Measurements from ENCODE around the gene RBM3.
A peak's percentile ranks its signal among the peaks of the same experiment; 100 is the strongest.

The RBM3 gene

DNA sequence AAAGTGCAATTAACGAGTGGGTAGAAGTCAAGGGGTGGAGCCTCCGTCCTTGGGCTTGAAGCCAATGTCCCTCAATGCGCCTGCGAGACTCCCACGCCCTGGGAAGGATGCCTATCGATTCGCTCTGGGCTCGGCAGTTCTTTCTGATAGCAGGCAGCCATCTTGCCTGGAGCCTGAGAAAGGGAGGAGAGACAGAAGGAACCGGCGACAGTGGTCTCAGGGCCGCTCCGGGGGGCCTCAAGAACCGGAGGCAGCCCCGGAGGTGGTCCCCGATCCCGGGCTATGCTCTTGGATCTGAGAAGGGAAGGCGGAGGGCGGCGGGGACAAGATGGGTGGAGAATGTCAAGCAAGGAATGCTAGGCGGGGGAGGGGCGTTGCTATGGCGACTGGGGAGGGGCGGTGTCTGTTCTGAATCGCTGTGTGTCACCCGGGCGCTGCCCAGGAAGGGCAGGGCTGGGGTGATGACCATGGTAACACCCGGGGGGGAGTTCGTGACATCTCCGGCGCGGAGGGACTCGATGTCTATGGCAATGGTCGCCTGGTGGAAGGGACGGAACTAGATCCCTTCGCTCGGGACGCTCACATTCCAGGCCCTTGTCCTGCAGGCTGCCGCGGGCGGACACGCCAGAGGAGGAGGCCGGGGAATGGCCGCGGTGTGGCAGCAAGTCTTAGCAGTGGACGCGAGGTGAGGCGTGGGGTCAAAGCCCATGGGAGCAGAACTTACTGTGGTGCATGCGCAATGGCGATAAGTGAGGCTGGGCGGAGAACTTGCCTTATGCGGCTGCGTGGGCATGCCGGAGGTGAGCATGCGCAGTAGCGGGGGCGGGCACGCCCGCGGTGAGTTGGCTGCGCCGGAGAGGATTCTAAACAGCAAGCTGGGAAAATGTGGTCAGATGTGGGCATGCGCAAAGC lies 23.3 kb downstream of the RBM3 start, which contains the start of gene WDR13 (continued):
- TF ChIP-seq YY2 (tag by site-specific recombination; IDR thresholded peaks at IDR 0.05) (peak; percentile 69), KLF10 (tag by site-specific recombination; IDR thresholded peaks at IDR 0.05) (peak; percentile 77), ZFP3 (tag by site-specific recombination; IDR thresholded peaks at IDR 0.05; ENCODE audit: low read depth) (no peak), ZNF24 (tag by site-specific recombination; IDR thresholded peaks at IDR 0.05) (peak; percentile 16; the same call in 1 of the 2 replicates), ZNF530 (tag by site-specific recombination; IDR thresholded peaks at IDR 0.05; ENCODE audit: low read depth) (no peak), ZBTB21 (tag by site-specific recombination; IDR thresholded peaks at IDR 0.05) (peak; percentile 18; the same call in 1 of the 2 replicates), OSR2 (tag by site-specific recombination; IDR thresholded peaks at IDR 0.05) (no peak), ZFHX2 (tag by site-specific recombination; conservative IDR thresholded peaks at IDR 0.05) (peak; percentile 90), PRDM1 (tag by site-specific recombination; IDR thresholded peaks at IDR 0.05) (no peak), ZNF248 (tag by site-specific recombination; IDR thresholded peaks at IDR 0.05) (no peak), KLF7 (tag by site-specific recombination; IDR thresholded peaks at IDR 0.05; ENCODE audit: borderline replicate concordance) (peak; percentile 79; the same call in 1 of the 2 replicates), ZXDB (tag by site-specific recombination; IDR thresholded peaks at IDR 0.05) (peak; percentile 62), ZNF629 (tag by site-specific recombination; IDR thresholded peaks at IDR 0.05) (peak; percentile 66), ZNF654 (tag by site-specific recombination; IDR thresholded peaks at IDR 0.05; ENCODE audit: low read depth) (no peak), SALL2 (tag by site-specific recombination; IDR thresholded peaks at IDR 0.05; ENCODE audit: borderline replicate concordance) (no peak), ZNF366 (tag by site-specific recombination; conservative IDR thresholded peaks at IDR 0.05) (peak; percentile 96), ZNF155 (tag by site-specific recombination; IDR thresholded peaks at IDR 0.05) (no peak)
- TF ChIP-seq, protein P1, sequence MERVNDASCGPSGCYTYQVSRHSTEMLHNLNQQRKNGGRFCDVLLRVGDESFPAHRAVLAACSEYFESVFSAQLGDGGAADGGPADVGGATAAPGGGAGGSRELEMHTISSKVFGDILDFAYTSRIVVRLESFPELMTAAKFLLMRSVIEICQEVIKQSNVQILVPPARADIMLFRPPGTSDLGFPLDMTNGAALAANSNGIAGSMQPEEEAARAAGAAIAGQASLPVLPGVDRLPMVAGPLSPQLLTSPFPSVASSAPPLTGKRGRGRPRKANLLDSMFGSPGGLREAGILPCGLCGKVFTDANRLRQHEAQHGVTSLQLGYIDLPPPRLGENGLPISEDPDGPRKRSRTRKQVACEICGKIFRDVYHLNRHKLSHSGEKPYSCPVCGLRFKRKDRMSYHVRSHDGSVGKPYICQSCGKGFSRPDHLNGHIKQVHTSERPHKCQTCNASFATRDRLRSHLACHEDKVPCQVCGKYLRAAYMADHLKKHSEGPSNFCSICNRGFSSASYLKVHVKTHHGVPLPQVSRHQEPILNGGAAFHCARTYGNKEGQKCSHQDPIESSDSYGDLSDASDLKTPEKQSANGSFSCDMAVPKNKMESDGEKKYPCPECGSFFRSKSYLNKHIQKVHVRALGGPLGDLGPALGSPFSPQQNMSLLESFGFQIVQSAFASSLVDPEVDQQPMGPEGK (tag by site-specific recombination; IDR thresholded peaks at IDR 0.05) = peak; percentile 77
- TF ChIP-seq, protein P2, sequence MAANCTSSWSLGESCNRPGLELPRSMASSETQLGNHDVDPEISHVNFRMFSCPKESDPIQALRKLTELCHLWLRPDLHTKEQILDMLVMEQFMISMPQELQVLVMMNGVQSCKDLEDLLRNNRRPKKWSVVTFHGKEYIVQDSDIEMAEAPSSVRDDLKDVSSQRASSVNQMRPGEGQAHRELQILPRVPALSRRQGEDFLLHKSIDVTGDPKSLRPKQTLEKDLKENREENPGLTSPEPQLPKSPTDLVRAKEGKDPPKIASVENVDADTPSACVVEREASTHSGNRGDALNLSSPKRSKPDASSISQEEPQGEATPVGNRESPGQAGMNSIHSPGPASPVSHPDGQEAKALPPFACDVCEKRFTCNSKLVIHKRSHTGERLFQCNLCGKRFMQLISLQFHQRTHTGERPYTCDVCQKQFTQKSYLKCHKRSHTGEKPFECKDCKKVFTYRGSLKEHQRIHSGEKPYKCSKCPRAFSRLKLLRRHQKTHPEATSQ (tag by site-specific recombination; IDR thresholded peaks at IDR 0.05) = no peak
- TF ChIP-seq, protein P3, sequence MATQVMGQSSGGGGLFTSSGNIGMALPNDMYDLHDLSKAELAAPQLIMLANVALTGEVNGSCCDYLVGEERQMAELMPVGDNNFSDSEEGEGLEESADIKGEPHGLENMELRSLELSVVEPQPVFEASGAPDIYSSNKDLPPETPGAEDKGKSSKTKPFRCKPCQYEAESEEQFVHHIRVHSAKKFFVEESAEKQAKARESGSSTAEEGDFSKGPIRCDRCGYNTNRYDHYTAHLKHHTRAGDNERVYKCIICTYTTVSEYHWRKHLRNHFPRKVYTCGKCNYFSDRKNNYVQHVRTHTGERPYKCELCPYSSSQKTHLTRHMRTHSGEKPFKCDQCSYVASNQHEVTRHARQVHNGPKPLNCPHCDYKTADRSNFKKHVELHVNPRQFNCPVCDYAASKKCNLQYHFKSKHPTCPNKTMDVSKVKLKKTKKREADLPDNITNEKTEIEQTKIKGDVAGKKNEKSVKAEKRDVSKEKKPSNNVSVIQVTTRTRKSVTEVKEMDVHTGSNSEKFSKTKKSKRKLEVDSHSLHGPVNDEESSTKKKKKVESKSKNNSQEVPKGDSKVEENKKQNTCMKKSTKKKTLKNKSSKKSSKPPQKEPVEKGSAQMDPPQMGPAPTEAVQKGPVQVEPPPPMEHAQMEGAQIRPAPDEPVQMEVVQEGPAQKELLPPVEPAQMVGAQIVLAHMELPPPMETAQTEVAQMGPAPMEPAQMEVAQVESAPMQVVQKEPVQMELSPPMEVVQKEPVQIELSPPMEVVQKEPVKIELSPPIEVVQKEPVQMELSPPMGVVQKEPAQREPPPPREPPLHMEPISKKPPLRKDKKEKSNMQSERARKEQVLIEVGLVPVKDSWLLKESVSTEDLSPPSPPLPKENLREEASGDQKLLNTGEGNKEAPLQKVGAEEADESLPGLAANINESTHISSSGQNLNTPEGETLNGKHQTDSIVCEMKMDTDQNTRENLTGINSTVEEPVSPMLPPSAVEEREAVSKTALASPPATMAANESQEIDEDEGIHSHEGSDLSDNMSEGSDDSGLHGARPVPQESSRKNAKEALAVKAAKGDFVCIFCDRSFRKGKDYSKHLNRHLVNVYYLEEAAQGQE (tag by site-specific recombination; IDR thresholded peaks at IDR 0.05) = peak; percentile 35; the same call in 1 of the 2 replicates
- TF ChIP-seq, protein P4, sequence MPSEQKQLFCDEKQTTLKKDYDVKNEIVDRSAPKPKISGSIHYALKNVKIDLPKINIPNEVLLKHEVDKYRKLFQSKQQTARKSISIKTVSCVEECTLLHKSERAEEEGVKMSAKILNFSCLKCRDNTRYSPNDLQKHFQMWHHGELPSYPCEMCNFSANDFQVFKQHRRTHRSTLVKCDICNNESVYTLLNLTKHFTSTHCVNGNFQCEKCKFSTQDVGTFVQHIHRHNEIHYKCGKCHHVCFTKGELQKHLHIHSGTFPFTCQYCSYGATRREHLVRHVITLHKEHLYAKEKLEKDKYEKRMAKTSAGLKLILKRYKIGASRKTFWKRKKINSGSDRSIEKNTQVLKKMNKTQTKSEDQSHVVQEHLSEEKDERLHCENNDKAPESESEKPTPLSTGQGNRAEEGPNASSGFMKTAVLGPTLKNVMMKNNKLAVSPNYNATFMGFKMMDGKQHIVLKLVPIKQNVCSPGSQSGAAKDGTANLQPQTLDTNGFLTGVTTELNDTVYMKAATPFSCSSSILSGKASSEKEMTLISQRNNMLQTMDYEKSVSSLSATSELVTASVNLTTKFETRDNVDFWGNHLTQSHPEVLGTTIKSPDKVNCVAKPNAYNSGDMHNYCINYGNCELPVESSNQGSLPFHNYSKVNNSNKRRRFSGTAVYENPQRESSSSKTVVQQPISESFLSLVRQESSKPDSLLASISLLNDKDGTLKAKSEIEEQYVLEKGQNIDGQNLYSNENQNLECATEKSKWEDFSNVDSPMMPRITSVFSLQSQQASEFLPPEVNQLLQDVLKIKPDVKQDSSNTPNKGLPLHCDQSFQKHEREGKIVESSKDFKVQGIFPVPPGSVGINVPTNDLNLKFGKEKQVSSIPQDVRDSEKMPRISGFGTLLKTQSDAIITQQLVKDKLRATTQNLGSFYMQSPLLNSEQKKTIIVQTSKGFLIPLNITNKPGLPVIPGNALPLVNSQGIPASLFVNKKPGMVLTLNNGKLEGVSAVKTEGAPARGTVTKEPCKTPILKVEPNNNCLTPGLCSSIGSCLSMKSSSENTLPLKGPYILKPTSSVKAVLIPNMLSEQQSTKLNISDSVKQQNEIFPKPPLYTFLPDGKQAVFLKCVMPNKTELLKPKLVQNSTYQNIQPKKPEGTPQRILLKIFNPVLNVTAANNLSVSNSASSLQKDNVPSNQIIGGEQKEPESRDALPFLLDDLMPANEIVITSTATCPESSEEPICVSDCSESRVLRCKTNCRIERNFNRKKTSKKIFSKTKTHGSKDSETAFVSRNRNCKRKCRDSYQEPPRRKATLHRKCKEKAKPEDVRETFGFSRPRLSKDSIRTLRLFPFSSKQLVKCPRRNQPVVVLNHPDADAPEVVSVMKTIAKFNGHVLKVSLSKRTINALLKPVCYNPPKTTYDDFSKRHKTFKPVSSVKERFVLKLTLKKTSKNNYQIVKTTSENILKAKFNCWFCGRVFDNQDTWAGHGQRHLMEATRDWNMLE (tag by site-specific recombination; conservative IDR thresholded peaks at IDR 0.05; ENCODE audit: low read depth) = 0 out of 2 replicates have a peak, but pooled peaks have one; percentile 43
- TF ChIP-seq, protein P5, sequence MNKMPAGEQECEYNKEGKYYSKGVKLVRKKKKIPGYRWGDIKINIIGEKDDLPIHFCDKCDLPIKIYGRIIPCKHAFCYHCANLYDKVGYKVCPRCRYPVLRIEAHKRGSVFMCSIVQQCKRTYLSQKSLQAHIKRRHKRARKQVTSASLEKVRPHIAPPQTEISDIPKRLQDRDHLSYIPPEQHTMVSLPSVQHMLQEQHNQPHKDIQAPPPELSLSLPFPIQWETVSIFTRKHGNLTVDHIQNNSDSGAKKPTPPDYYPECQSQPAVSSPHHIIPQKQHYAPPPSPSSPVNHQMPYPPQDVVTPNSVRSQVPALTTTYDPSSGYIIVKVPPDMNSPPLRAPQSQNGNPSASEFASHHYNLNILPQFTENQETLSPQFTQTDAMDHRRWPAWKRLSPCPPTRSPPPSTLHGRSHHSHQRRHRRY (tag by site-specific recombination; IDR thresholded peaks at IDR 0.05) = no peak
